Right lobe of liver (tissue), 4 donors: Measurements from ENCODE around the gene CFAP47.

Experiments used
- CTCF ChIP-seq, 4 donors: fragments of 200-600 bp in 3 of 4; fragments of 450-650 bp in 1 of 4; IDR thresholded peaks; one replicate each; pipeline versions ENCODE4 v1.5.1 to v1.8.0; 2016 to 2022; ENCODE audit warnings: antibody characterized with exemption in 4 of 4, mild to moderate bottlenecking in 2 of 4
- POLR2A ChIP-seq: fragments of 450-650 bp; IDR thresholded peaks from one replicate; pipeline ENCODE4 v1.6.1; 2017; ENCODE audit warnings: antibody characterized with exemption, mild to moderate bottlenecking
- donor health status: DM: no; HTN: no; CAD: no.
- donor health status: DM: no; HTN: no; CAD: no.
- donor health status: DM: no; HTN: yes; CAD: no.

- no peak for TF ChIP-seq POLR2A
- TF ChIP-seq CTCF (IDR thresholded peaks at IDR 0.05): no peak
Observed at GRCh38 chrX:36364262-36364661, 444.7 kb downstream of the CFAP47 start.
